Nephron (organoid): ENCODE measurements around the gene SCAMP2.

ENCODE experiments used
- H3K27ac Mint-ChIP-seq, 3 experiments: 2 replicates each; pipeline ENCODE4 v1.8.0; 2020; ENCODE audit warnings: mixed read lengths in 3 of 3, mild to moderate bottlenecking in 2 of 3, moderate library complexity in 1 of 3
- H3K27me3 Mint-ChIP-seq: 2 replicates; pipeline ENCODE4 v1.8.0; 2021; ENCODE audit warnings: low read depth, mild to moderate bottlenecking, moderate library complexity, mixed read lengths
- H3K36me3 Mint-ChIP-seq: 2 replicates; pipeline ENCODE4 v1.8.0; 2020; ENCODE audit warnings: low read depth, mixed read lengths
- H3K4me1 Mint-ChIP-seq: 2 replicates; pipeline ENCODE4 v1.8.0; 2020; ENCODE audit warnings: mixed read lengths
- H3K4me3 Mint-ChIP-seq, 3 experiments: 2 replicates each; pipeline ENCODE4 v1.8.0; 2020; ENCODE audit warnings: mild to moderate bottlenecking in 3 of 3, mixed read lengths in 3 of 3, moderate library complexity in 2 of 3
- H3K9me3 Mint-ChIP-seq: 2 replicates; pipeline ENCODE4 v1.8.0; 2020; ENCODE audit warnings: mixed read lengths
- CTCF ChIP-seq, 3 experiments: fragments of 200-600 bp; sonication (generic); IDR thresholded peaks; one replicate each; pipeline ENCODE4 v1.5.0; 2021; ENCODE audit warnings: antibody characterized with exemption in 3 of 3; ENCODE audit not compliant: unreplicated experiment in 3 of 3

SCAMP2 gene

GRCh38 chr15:74808078-74808839, 64.9 kb downstream of the SCAMP2 start:
- peaks cover 11% of the 10 kb centered on the region for H3K36me3 Mint-ChIP-seq
- no peaks in the 10 kb centered on the region for H3K9me3 Mint-ChIP-seq
- H3K4me1 Mint-ChIP-seq = peaks cover 8% of the 10 kb centered on the region
- peaks cover 9% of the 10 kb centered on the region for H3K27me3 Mint-ChIP-seq
- H3K27ac Mint-ChIP-seq = no peak overlapping the region
- TF ChIP-seq CTCF (IDR thresholded peaks at IDR 0.05; ENCODE audit: unreplicated experiment in 3 of 3) = no peak
- H3K4me3 Mint-ChIP-seq = no peak overlapping the region

GRCh38 chr15:74807282-74807681, 65.9 kb downstream of the SCAMP2 start:
- peaks cover 11% of the 10 kb centered on the region for H3K36me3 Mint-ChIP-seq
- peaks cover 8% of the 10 kb centered on the region for H3K4me1 Mint-ChIP-seq
- no peak overlapping the region for H3K4me3 Mint-ChIP-seq

GRCh38 chr15:74804935-74805334, 68.2 kb downstream of the SCAMP2 start:
- peaks cover 8% of the 10 kb centered on the region for H3K4me1 Mint-ChIP-seq
- H3K4me3 Mint-ChIP-seq = no peak overlapping the region
- peaks cover 14% of the 10 kb centered on the region for H3K36me3 Mint-ChIP-seq
- H3K9me3 Mint-ChIP-seq = no peaks in the 10 kb centered on the region
- TF ChIP-seq CTCF (IDR thresholded peaks at IDR 0.05; ENCODE audit: unreplicated experiment in 3 of 3) = no peak
- no peak overlapping the region for H3K27ac Mint-ChIP-seq
- H3K27me3 Mint-ChIP-seq = peaks cover 5% of the 10 kb centered on the region

More at GRCh38 chr15:74807282-74807681, 65.9 kb downstream of the SCAMP2 start:
- no peak for TF ChIP-seq CTCF (IDR thresholded peaks at IDR 0.05; ENCODE audit: unreplicated experiment in 3 of 3)
- Mint-ChIP-seq H3K27me3 (peaks cover 9% of the 10 kb centered on the region), H3K9me3 (no peaks in the 10 kb centered on the region), H3K27ac (peak overlapping the region in 1 of 3 experiments; percentile 39)

- H3K4me1 Mint-ChIP-seq = no peaks in the 10 kb centered on the region
- H3K9me3 Mint-ChIP-seq = no peaks in the 10 kb centered on the region
- TF ChIP-seq CTCF (IDR thresholded peaks at IDR 0.05; ENCODE audit: unreplicated experiment in 3 of 3) = no peak
- H3K27me3 Mint-ChIP-seq = peaks cover 5% of the 10 kb centered on the region
- H3K36me3 Mint-ChIP-seq = peaks cover 14% of the 10 kb centered on the region
- no peak overlapping the region for H3K4me3 Mint-ChIP-seq
- H3K27ac Mint-ChIP-seq = no peak overlapping the region
These were observed 70.2 kb downstream of the SCAMP2 start for GRCh38 chr15:74802862-74803447.

GRCh38 chr15:74802290-74802689, 70.9 kb downstream of the SCAMP2 start:
- H3K36me3 Mint-ChIP-seq = peaks cover 14% of the 10 kb centered on the region
- no peak overlapping the region for H3K27ac Mint-ChIP-seq
- no peaks in the 10 kb centered on the region for H3K4me1 Mint-ChIP-seq
- TF ChIP-seq CTCF (IDR thresholded peaks at IDR 0.05; ENCODE audit: unreplicated experiment in 3 of 3) = no peak
- H3K27me3 Mint-ChIP-seq = peaks cover 5% of the 10 kb centered on the region
- H3K4me3 Mint-ChIP-seq = no peak overlapping the region
- no peaks in the 10 kb centered on the region for H3K9me3 Mint-ChIP-seq
